A673 (cell line): ENCODE results near the gene CHRM5. TPM values are rescaled to one million over a fixed set of nuclear protein-coding genes. Genes with fewer than 3 reads are reported as not detected.

Experiments
- BruUV-seq: library from RNA; stranded (reverse); fragments of 400-500 nt; replicated peaks from 2 replicates; lab custom pipeline; 2021; lab: Mats Ljungman, UMichigan
- CTCF ChIA-PET: fragments of 300-600 bp; sonication (Branson Sonifier 250); formaldehyde crosslinking; loops from one replicate; lab custom pipeline; 2022; ENCODE audit warnings: antibody characterized with exemption; lab: Charles Lee
- POLR2A ChIA-PET: fragments of 300-600 bp; sonication (Branson Sonifier 250); formaldehyde crosslinking; loops from one replicate; lab custom pipeline; 2022; ENCODE audit warnings: antibody characterized with exemption; ENCODE audit not compliant: low non-redundant PET; lab: Charles Lee
- DNase-seq: peaks from one replicate; pipeline ENCODE4 v3.0.0-alpha.2; 2015; ENCODE audit warnings: low spot score
- H3K27ac ChIP-seq: fragments of 200-600 bp; sonication (generic); 2 replicates; pipeline ENCODE4 v1.5.1; 2016; ENCODE audit warnings: mixed run types, low read depth, mild to moderate bottlenecking, mixed read lengths, antibody characterized with exemption, low read length; ENCODE audit not compliant: poor library complexity, severe bottlenecking
- H3K27me3 ChIP-seq: fragments of 200-600 bp; sonication (generic); replicated peaks from 2 replicates; pipeline ENCODE4 v1.6.1; 2017; ENCODE audit warnings: mixed run types, low read depth, mild to moderate bottlenecking, mixed read lengths, antibody characterized with exemption, low read length; ENCODE audit not compliant: insufficient read depth, poor library complexity
- H3K36me3 ChIP-seq: fragments of 200-600 bp; sonication (generic); 2 replicates; pipeline ENCODE4 v1.6.1; 2016; ENCODE audit warnings: mixed run types, mild to moderate bottlenecking, mixed read lengths, antibody characterized with exemption, low read length; ENCODE audit not compliant: insufficient read depth, poor library complexity, severe bottlenecking
- H3K4me1 ChIP-seq: fragments of 200-600 bp; sonication (generic); 2 replicates; pipeline ENCODE4 v1.6.1; 2017; ENCODE audit warnings: mixed run types, mild to moderate bottlenecking, mixed read lengths, antibody characterized with exemption, low read length; ENCODE audit not compliant: insufficient read depth, poor library complexity, severe bottlenecking
- H3K4me3 ChIP-seq: fragments of 200-600 bp; sonication (generic); 2 replicates; pipeline ENCODE4 v1.5.1; 2016; ENCODE audit warnings: low read depth, mixed run types, mild to moderate bottlenecking, mixed read lengths, low read length; ENCODE audit not compliant: poor library complexity, severe bottlenecking
- H3K9me3 ChIP-seq: fragments of 200-600 bp; sonication (generic); 2 replicates; pipeline ENCODE4 v1.6.1; 2016; ENCODE audit warnings: mixed run types, low read depth, mild to moderate bottlenecking, mixed read lengths, antibody characterized with exemption, low read length; ENCODE audit not compliant: poor library complexity, severe bottlenecking
- CTCF ChIP-seq: fragments of 300-800, 200-600 bp; sonication (generic); conservative IDR thresholded peaks from 2 replicates; pipeline ENCODE4 v1.5.1; 2017; ENCODE audit warnings: low read depth, mild to moderate bottlenecking, antibody characterized with exemption, low read length, moderate library complexity, mixed read lengths
- EZH2 ChIP-seq: fragments of 200-600 bp; sonication (generic); IDR thresholded peaks from 2 replicates; pipeline ENCODE4 v1.6.1; 2017; ENCODE audit warnings: borderline replicate concordance, low read depth, mild to moderate bottlenecking, mixed read lengths, antibody characterized with exemption, low read length; ENCODE audit not compliant: poor library complexity, severe bottlenecking
- intact Hi-C: fragments of 100-400 bp; cut with micrococcal nuclease; formaldehyde crosslinking; loops from one replicate; pipeline ENCODE4 v1.10.0; 2022; ENCODE audit not compliant: unreplicated experiment
- total RNA-seq: library from RNA; stranded (reverse); gene quantifications from 2 replicates; pipeline ENCODE4 v1.2.3, GENCODE V29; 2021

Gene CHRM5
- total RNA-seq, 1 experiment from 2014 or later: not detected

DNA sequence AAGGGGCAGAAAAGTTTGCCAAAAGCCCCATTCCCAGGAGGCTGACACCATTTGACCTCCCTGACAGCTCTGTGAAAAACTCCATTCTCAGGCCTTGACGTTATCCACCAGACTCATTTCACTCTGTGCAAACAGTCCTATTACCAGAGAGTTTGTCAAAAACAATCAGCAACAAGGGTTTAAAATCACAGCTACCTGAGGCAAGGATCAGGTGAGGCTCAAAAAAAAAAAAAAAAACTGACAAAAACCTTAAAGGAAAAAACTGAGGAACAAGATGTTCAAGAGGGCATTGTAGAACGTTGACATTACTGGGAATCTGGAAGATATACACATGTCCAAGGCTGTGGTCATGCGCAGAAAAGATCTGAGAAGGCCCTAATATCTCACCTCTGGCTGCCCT lies 59.3 kb downstream of the CHRM5 start:
- no peaks in the 10 kb centered on the region for H3K27me3 ChIP-seq
- no peaks in the 10 kb centered on the region for H3K4me1 ChIP-seq
- ChIA-PET POLR2A (no interaction called here), CTCF (interaction anchor here (0.7 kb wide), 1 partner anchor 34 kb away, joined by 8 read pairs; no protein-coding TSS in a partner anchor)
- H3K9me3 ChIP-seq: no peaks in the 10 kb centered on the region
- no peaks in the 10 kb centered on the region for H3K36me3 ChIP-seq
- H3K4me3 ChIP-seq: no peak overlapping the region
- DNase-seq: no peak
- TF ChIP-seq CTCF (no peak), EZH2 (no peak)
- BruUV-seq: no TSS peak
- H3K27ac ChIP-seq: no peak overlapping the region
- intact Hi-C loops: no loop called here

DNA sequence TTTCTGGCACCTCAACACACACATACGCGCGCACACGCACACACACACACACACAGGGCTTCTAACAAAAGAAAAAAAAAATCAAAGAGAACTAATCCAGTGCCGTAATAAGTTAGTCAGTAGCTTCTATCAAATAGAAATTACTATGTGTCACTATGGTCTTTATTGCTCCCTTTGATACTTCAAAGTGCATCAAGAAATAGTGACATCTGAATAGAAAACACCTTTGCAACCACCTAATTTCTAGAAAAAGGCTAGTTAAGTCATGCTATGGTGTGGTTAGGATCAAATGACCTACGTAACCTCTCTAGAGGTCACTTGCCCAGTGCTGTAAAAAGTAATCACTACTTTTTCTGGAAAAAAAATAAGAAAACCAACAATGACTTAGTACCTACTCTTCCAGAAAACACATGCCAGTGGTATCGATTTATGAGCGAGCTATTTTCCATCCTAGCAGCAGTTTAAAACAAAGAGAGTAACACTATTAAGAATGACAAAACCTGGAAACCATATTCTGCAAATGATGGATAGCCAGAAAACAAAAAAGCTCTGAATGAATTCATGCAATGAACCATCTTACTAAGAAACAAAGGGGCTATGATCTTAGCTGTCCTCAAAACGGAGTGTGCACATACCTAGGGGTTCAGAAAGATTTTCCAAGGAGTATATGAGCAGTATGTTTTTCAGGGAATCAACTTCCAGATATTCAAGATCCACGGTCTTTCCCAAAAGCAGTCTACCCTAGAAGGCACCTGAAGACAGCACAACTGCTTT lies 63.9 kb downstream of the CHRM5 start:
- intact Hi-C loops: no loop called here
- POLR2A ChIA-PET: no interaction called here
- CTCF ChIA-PET: no interaction called here
- Histone ChIP-seq H3K4me3 (no peak overlapping the region), H3K36me3 (no peaks in the 10 kb centered on the region), H3K9me3 (no peaks in the 10 kb centered on the region), H3K27ac (no peak overlapping the region), H3K27me3 (no peaks in the 10 kb centered on the region), H3K4me1 (no peaks in the 10 kb centered on the region)
- DNase-seq: no peak
- BruUV-seq: no TSS peak
- TF ChIP-seq CTCF: no peak
- no peak for TF ChIP-seq EZH2

DNA sequence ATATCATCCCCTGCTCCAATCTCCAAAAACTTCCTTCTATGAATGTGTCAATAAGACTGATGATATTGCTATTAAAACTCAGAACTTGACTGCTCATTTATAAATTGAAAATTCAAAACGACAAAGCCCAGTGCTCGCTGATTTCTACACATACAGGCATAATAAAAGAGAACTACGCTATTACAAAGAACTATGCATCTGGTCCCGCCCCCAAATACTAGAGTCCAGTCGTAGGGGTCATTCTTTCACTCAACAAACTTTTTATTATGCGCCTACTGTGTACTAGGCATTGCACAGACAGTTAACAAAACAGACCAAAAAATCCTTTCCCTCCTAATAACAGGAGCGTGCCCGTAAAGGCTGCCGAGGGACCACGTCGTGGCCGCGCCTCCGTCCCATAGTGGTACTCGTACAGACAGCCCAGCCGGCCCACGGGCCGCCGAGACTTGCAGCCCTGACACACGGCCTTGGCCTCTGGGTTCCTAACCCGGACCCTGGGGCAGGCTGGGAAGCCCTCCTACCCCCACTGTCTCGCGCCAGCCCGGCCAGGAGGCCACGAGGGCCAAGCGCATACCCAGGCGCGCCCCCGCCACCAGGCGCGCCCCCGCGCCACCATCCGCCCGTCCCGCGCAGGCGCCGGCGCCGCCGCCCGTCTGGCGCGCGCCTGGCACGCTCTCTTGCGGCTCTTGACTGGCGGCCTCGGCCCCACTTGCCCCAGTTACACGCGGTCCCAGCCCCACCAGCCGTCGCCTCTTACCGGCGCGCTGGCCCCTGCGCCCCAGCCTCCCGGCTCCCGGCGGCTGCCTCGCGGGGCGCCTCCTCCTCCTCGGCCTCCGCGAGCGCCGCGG lies 70.0 kb downstream of the CHRM5 start:
- intact Hi-C loops: no loop called here
- Histone ChIP-seq H3K36me3 (no peaks in the 10 kb centered on the region), H3K27ac (peak overlapping the region; percentile 71), H3K4me1 (no peaks in the 10 kb centered on the region), H3K9me3 (no peaks in the 10 kb centered on the region), H3K27me3 (no peaks in the 10 kb centered on the region), H3K4me3 (peak overlapping the region; percentile 67)
- TF ChIP-seq CTCF (no peak), EZH2 (no peak)
- POLR2A ChIA-PET: no interaction called here
- no TSS peak for BruUV-seq
- CTCF ChIA-PET: no interaction called here
- DNase-seq: peak; percentile 84
